HG02763 (cell line): ENCODE measurements around the gene TMEM273.

Experiments
- ATAC-seq: cut with Tn5 transposase; IDR thresholded peaks from one replicate; pipeline ENCODE4 v1.9.1; 2021; ENCODE audit warnings: mild to moderate bottlenecking, moderate library complexity; ENCODE audit not compliant: unreplicated experiment

Gene TMEM273

DNA sequence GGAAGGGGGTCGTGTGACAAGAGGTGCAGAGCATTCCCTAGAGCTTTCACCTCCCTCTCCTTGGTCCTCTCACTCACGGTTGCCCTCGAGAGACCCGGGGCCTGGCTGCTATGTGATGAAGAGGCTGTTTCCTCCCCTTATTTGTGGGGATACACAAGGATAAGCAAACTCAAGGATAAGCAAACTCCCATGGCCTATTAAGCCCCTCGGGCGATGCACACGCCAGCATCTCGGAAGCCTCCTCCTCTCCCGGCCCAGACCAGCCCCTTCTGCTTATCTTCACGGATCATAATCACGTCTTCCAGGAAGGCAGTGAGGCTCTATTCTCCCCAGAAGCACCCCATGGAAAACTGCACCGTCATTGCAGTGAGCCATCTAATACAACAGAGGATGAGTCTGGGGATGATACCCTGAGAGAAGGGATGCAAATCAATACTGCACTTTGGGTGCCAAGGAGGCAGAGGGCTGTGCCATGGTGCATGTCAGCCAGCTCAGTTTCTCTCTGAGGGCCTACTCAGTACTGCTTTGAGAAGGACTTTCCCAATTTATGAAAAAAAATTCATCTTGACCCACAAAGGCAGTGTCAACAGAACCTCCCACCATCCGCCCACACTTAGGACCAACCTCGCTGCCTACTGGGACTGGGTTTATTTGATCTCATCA lies 22.2 kb downstream of the TMEM273 start:
- ATAC-seq: no peak

- ATAC-seq: no peak
Measured at GRCh38 chr10:49165259-49165658, 22.9 kb downstream of the TMEM273 start.

GRCh38 chr10:49164559-49165188 lies 23.5 kb downstream of the TMEM273 start:
- peak; percentile 73 for ATAC-seq

DNA sequence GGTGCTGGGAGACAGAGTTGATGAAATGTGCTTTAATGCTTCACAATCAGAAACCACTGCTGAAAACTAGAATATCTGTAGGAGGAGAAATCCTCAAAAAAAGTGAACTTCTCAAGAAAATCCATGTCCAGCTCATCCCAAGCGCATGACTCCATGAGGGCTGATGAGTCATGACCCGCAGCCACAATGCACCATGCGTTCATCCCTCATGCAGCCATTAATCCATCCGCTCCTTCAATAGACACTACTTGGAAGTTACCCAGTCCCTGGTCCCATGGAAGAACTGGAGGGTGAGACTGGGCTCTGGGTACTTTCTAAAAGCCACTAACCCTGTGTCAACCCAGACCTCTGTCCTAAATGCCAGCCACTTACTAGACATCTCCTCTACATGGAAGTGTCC lies 24.4 kb downstream of the TMEM273 start:
- no peak for ATAC-seq

GRCh38 chr10:49162761-49163310 lies 25.4 kb downstream of the TMEM273 start:
- ATAC-seq: no peak

DNA sequence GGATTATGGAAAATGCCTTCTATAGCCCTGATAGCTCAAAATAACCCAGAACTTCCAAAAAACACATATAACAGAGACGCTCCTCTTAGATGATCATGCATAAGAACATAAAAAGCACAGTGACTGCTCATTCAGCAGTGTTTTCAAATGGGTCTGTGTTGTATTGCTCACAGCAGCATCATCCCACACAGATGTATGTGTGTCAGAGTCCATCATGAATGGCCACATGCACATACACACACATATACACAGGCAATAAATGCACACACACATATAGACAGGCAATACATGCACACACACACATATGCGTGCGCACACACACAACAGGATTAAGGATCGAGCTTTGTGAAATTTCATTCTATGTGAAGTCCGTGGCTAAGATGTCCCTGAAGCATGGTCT lies 26.1 kb downstream of the TMEM273 start:
- ATAC-seq: no peak

- ATAC-seq: no peak
Measured at GRCh38 chr10:49161411-49161997, 26.7 kb downstream of the TMEM273 start.

DNA sequence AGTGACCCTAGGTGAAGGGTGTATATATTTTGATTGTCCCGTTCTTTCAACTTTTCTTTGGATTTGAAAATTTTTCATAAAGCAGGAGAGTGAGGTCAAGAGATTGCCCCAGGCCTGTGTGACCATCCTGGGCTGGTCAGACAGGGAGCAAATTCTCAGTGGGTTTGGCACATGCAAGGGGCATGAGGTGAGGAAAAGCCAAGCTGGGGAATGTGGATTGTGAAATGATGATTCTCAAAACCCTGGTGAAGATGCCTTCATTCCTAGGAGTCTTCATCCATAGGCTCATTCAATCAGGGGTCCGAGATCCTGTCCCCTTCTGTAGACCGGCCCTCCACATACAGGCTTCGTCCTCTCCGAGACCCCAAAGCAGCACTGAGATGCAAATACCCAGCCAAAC lies 27.4 kb downstream of the TMEM273 start:
- no peak for ATAC-seq

- ATAC-seq: no peak
Measured at GRCh38 chr10:49160110-49160509, 28.1 kb downstream of the TMEM273 start.

DNA sequence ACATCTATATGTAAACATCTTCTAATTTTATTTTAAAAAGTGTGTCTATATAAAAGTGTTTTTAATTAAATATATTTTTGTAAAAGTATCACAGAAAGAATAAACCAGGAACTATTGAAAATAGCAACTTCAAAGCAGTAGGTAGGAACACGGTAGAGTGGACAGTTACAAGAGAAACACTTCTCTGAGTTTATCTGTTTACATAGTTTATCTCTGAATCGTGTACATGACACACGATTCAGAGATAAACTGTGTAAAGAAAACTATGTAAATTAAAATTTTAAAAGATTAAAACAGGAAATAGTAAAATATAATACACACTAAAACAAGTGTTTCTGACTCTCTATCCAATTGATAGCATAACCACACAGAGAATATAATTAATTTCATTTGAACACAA lies 29.3 kb downstream of the TMEM273 start:
- no peak for ATAC-seq

GRCh38 chr10:49158404-49158803 lies 29.8 kb downstream of the TMEM273 start:
- no peak for ATAC-seq

DNA sequence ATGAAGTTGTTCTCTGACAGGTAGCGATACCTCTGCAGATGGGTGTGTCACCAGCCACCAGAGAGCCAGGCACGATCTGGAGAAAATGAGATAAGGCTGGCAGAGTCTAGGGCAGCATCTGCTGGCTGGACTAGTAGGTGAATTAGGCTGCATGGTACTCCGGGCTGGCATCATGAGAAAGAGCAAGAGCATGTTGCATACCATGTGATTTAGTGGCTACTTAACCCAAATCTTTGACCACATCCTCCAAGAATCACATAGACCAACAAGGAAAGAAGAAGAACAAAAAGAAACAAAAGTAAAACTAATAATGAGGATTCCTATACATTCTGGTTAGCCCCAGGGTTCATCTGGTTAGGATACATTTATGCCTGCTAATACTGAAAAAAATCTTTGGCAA lies 31.0 kb downstream of the TMEM273 start:
- ATAC-seq: no peak

GRCh38 chr10:49154641-49155040 lies 33.5 kb downstream of the TMEM273 start:
- no peak for ATAC-seq

DNA sequence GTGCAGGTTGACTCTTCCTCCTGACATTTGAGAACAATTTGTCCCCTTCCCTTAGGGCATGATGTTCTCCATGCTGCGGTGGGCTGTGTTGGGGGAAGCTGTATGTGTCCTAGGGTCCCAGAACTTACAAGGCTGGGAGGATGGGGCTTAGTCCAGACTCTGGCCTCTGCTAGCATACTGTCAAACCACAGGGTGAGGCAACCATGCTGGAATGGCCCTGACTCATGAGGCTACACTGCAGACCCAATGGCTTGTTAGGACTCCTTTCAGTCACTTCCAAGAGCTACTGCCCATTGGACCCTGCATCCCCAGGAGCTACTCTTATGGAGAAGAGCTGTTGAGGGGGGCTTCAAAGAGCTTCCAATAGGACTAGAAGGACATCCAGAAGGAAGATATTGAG lies 34.2 kb downstream of the TMEM273 start:
- ATAC-seq: no peak

DNA sequence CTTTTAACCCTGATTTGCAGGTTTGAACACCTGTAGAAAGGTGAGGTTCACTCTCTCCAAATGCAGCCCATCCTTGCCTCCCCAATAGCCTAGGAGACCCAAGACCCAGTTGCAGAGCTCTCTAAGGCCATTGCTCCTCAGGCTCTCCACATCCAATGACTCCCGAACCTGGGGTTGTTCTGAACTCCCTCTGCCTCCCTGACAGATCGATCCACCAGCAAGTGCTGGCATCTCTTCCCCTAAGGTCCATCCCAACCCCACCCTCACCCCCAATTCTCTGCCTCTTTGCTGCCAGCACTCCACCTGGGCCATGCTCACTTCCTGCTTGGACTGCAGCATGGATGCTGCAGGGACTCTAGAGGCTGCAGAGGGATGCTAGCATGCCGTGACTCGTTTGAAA lies 35.1 kb downstream of the TMEM273 start:
- ATAC-seq: no peak

GRCh38 chr10:49152663-49153062 lies 35.5 kb downstream of the TMEM273 start:
- no peak for ATAC-seq

DNA sequence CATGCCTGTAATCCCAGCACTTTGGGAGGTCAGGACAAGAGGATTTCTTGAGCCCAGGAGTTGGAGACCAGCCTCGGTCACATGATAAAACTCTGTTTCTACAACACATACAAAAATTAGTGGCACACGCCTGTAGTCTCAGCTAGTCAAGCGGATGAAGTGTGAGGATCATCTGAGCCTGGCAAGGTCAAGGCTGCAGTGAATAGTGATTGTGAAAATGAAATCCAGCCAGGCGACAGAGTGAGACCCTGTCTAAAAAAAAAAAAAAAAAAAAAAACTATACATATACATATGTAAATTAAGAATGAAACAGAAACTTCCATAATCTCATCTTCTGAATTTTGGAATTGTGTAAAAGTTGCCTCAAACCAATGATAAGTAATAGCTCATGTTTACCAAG lies 36.2 kb downstream of the TMEM273 start:
- no peak for ATAC-seq

- ATAC-seq: no peak
Measured at GRCh38 chr10:49151481-49151880, 36.7 kb downstream of the TMEM273 start.

DNA sequence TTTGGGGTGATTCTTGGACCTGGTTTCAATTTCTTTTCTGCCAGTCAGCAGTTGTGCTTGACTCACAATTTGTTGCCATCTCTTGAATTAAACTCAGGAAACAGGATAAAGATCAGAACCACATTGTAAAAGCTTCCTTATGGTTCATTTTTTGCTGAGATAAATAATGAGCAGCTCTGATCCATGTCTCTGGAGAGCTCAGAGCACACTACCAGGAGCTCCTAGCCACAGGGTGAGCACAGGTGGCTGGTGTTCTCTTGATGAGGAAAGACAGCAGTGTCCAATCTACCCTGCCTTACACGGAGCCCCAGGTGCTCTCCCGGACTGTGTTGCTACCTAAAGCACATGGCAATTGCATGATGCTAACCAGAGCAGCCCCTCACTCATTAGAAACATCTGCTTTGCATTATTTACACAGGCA lies 37.2 kb downstream of the TMEM273 start:
- no peak for ATAC-seq

DNA sequence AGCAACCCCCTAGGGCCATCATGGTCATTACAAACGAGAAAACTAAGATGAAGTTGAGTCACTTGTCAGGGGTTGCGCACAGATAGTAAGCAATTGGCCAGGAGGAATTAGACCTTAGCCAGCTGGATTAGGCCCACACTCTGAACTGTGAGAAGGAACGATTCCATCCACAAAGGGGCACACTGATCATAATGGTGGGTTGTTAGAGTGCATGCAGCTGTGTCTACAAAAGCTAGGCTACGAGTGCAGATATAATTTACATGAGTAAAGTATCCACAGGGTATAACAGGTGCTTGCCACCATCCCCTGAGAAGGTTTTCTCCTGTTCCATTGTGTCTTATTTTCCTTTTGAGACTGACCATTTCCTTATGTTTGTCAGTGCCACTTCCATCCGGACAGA lies 37.8 kb downstream of the TMEM273 start:
- ATAC-seq: no peak

DNA sequence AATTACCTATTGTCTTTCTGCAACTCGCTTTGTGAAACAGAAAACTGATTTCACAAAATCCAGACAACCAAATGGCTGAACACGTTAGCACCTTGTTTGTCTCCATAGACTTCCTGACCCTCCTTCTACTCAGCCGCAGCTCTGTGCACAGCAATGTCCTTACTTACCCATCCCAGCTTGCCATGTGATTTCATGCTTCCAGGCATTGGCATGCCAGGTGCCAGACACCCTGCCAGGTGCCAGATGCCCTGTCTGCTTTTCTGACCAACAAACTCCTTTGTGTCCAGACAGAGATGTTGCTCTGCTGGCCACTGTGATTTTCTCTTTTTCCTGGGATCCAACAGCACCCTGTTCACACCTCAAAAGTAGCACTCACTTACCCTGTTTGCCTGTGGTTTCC lies 38.3 kb downstream of the TMEM273 start:
- ATAC-seq: no peak

GRCh38 chr10:49144058-49144720 lies 44.0 kb downstream of the TMEM273 start:
- no peak for ATAC-seq
